Measurements from ENCODE around the gene CACNA1H. TPM values are rescaled to one million over a fixed set of nuclear protein-coding genes. Genes with fewer than 3 reads are reported as not detected.
"Not testable (repeated sequence)": the region's sequence is repeated elsewhere in the genome, so short reads cannot be mapped to it uniquely, and the experiment has no call there.

The CACNA1H gene
- polyA plus RNA-seq, 1 donor from 2014 or later, result not detected

DNA sequence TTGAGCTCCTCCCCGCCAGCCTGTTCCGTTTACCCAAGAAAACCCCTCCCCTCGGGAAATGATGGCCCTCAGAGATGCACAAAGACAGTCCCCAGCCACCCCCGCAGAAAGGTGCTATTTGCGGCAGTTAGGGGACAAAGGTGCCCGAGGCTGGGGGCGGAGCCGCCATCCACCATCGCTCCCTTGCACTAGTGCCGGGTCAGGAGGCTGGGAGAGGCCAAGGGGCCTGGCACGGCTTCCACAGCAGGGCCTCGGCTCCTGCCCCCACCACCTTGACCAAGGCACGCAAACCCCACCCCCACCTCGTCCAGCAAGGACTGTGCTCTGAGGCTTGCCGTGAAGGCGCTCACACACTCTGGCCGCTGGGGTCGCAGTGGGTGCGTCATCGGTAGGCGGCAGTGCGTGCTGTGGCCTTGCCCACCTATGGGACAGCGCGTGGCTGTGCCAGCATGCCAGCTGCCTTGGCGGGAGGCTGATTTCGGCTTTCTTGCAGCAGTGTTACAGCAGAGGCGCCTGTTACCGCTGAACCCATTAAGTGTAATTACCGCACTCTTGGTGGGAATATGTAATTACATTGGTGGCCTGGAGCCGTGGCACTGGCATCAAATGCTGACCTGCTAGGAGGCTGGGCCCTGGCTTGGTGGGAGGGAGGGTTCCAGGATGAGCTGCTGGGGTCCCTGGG is 40.4 kb downstream of the CACNA1H start:
- no peaks in the 10 kb centered on the region for H3K9me3 Mint-ChIP-seq
- H3K4me3 Mint-ChIP-seq, result no peak overlapping the region
- H3K36me3 Mint-ChIP-seq, result no peaks in the 10 kb centered on the region
- H3K27ac Mint-ChIP-seq, result no peak overlapping the region
- H3K27me3 Mint-ChIP-seq, result peaks cover 8% of the 10 kb centered on the region
- H3K4me1 Mint-ChIP-seq, result no peaks in the 10 kb centered on the region

DNA sequence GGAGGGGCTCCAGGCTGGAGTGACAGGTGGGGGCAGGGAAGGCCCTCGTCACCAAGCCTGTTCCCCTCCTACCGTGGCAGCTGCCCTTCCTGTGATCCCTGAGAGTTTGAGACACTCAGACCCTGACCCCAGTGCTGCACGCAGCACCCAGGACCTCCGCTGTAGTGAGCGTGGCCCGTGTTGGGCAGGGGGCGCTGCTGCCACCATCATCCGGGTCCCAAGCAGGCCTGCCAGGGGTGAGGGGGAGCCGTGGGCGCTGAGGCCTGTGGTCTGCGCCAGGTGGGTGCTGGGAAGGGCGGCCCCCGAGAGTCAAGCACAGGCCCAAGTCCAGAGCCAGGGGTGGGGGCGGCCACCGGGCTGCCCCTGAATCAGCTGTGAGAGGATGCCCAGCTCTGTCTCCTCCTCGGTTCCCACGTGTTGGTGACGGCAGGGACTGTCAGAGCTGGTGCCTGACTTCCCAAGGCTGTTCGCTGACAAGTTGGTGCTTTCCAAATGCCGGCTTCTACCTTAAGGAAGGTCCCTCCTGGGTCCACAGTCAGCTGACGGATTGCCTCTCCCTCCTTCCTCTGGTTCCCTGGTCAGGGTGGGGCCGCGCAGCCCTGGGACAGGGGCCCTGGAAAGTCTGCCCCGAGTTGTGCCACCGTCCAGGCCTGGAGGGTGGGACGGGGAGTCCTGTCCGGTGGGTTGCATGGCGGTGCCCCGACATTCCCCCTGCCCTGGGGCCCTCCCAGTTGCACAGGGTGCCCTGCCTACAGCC is 41.1 kb downstream of the CACNA1H start:
- Mint-ChIP-seq H3K9me3 (no peaks in the 10 kb centered on the region), H3K27me3 (peaks cover 8% of the 10 kb centered on the region), H3K36me3 (no peaks in the 10 kb centered on the region), H3K4me1 (no peaks in the 10 kb centered on the region), H3K27ac (no peak overlapping the region), H3K4me3 (no peak overlapping the region)

DNA sequence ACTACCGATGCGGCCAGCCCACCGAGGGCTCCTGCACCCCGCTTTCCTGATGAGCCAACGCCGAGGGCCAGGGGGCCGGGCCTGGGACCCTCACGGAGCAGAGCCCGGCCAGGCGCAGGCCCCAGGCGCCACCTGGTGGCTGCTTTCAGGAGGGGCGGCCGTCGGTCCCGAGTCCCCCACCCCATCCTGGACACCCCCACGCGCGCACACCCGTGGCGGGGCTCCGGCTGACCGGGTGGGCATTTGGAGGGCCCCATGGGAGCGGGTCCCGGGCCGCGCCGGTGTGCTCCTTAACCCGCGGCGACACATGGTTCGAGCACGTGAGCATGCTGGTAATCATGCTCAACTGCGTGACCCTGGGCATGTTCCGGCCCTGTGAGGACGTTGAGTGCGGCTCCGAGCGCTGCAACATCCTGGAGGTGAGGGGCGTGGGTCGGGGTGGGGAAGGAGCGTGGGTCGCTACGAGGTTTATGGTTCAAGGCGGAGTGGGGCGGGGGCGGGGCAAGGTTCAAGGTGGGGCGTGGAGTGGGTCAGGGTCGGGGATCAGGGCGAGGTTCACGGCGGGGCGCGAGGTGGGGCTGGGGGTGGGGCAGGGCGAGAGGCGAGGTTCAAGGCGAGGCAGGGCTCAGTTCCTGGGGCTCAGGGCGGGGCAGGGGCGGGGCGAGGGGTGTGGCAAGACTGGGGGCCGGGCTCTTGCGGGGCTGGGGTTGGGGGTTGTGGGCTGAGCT is 41.9 kb downstream of the CACNA1H start:
- no peaks in the 10 kb centered on the region for H3K36me3 Mint-ChIP-seq
- no peaks in the 10 kb centered on the region for H3K9me3 Mint-ChIP-seq
- no peak overlapping the region for H3K4me3 Mint-ChIP-seq
- H3K27ac Mint-ChIP-seq, result no peak overlapping the region
- H3K27me3 Mint-ChIP-seq, result peaks cover 8% of the 10 kb centered on the region
- no peaks in the 10 kb centered on the region for H3K4me1 Mint-ChIP-seq

DNA sequence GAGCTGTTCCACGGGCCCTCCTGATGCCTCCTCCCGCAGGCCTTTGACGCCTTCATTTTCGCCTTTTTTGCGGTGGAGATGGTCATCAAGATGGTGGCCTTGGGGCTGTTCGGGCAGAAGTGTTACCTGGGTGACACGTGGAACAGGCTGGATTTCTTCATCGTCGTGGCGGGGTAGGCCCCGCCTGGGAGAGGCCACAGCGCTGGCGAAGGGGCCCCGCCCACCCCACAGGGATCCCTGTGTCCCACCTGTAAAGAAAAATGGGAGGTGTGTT is 42.4 kb downstream of the CACNA1H start:
- Mint-ChIP-seq H3K4me1 (no peaks in the 10 kb centered on the region), H3K36me3 (no peaks in the 10 kb centered on the region), H3K27me3 (peaks cover 8% of the 10 kb centered on the region), H3K9me3 (no peaks in the 10 kb centered on the region), H3K4me3 (no peak overlapping the region), H3K27ac (no peak overlapping the region)

DNA sequence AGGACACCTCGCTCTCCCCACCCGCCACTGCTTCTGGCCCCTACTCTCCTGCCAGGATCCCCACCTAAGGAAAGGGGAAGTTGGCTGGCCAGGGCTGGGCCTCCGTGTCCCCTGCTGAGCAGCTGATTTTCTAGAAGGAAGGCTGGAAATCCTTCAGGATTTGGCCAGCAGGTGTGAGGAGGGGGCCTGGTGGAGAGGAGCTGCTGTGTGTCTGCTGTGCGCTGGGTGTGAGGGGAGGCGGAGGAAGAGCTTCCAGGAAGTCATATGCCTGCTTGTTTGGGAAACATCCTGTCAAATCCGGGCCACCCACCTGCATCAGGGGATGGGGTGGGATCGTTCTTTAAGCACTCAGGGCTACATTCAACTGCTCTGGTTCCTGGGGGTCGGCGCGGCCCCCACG is 43.6 kb downstream of the CACNA1H start:
- peaks cover 8% of the 10 kb centered on the region for H3K27me3 Mint-ChIP-seq
- H3K36me3 Mint-ChIP-seq, result no peaks in the 10 kb centered on the region
- no peak overlapping the region for H3K4me3 Mint-ChIP-seq
- H3K27ac Mint-ChIP-seq, result no peak overlapping the region
- no peaks in the 10 kb centered on the region for H3K9me3 Mint-ChIP-seq
- no peaks in the 10 kb centered on the region for H3K4me1 Mint-ChIP-seq

DNA sequence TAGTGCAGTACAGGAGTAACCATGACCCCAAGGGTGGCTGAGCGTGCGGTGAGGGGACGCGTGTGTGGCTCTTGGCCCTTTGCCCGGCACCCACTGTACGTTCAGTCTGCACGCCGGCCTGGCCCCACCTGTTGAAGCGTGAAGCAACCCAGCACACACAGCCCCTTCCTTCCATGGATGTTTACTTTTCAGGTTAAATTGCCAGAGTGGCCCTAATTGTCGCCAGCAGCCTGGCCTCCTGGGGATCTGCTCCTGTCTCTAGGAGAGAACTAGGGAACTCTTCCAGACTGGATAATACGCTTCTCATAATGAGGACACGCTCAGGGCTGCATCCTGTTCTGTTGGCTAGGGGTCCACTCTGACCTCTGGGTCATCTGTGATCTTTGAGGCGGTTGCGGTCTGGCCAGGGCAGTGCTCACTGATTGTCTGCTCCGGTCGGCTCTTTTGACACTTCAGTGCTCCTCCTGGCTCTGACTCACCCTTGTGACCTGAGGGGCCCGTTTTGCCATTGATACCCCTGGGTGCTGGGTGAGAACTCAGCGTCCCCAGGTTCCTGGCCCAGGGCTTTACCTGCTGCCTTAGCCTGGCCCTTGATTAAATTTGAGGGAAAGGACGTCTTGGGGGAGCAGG is 44.4 kb downstream of the CACNA1H start:
- Mint-ChIP-seq H3K4me3 (no peak overlapping the region), H3K9me3 (no peaks in the 10 kb centered on the region), H3K27ac (no peak overlapping the region), H3K27me3 (peaks cover 7% of the 10 kb centered on the region), H3K36me3 (no peaks in the 10 kb centered on the region), H3K4me1 (no peaks in the 10 kb centered on the region)

DNA sequence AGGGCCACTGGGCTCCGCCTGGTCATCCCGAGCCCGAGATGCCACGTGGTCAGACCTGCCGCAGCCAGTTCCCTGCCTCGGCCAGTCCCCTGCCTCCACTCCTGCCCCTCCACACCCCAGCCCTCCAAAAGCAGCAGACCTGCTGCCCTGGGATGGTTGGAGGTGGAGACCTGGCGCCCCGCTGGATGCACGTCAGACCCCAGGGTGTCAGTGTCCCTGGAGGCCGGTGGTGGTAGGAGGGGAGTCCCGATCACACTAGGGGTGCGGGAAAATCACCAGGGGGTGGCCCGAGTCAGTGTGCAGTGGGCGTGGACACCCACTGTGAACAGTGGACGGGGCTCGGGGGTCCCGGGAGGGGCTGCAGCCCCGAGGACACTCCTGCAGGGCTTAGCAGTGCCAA is 45.3 kb downstream of the CACNA1H start:
- H3K9me3 Mint-ChIP-seq, result no peaks in the 10 kb centered on the region
- no peak overlapping the region for H3K4me3 Mint-ChIP-seq
- no peak overlapping the region for H3K27ac Mint-ChIP-seq
- H3K4me1 Mint-ChIP-seq, result no peaks in the 10 kb centered on the region
- H3K27me3 Mint-ChIP-seq, result peaks cover under 1% of the 10 kb centered on the region
- H3K36me3 Mint-ChIP-seq, result no peaks in the 10 kb centered on the region

DNA sequence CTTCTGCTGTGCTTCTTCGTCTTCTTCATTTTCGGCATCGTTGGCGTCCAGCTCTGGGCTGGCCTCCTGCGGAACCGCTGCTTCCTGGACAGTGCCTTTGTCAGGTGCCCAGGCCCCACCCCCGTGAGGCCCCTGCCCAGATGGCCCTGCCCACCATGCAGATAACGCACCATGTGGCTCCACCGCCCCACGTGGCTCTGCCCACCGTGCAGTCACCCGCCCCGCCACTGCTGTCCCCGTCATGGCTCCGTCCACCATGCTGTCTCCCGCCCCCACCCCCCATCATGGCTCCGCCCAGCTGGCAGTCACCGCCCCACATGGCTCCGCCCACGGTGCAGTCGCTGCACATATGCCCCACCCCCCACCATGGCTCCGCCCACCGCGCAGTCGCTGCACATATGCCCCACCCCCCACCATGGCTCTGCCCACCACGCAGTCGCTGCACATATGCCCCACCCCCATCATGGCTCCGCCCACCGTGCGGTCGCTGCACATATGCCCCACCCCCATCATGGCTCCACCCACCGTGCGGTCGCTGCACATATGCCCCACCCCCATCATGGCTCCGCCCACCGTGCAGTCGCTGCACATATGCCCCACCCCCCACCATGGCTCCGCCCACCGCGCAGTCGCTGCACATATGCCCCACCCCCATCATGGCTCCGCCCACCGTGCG is 45.9 kb downstream of the CACNA1H start:
- H3K9me3 Mint-ChIP-seq, H3K27me3 Mint-ChIP-seq, H3K27ac Mint-ChIP-seq, H3K4me1 Mint-ChIP-seq, H3K4me3 Mint-ChIP-seq, H3K36me3 Mint-ChIP-seq: not testable (repeated sequence)

DNA sequence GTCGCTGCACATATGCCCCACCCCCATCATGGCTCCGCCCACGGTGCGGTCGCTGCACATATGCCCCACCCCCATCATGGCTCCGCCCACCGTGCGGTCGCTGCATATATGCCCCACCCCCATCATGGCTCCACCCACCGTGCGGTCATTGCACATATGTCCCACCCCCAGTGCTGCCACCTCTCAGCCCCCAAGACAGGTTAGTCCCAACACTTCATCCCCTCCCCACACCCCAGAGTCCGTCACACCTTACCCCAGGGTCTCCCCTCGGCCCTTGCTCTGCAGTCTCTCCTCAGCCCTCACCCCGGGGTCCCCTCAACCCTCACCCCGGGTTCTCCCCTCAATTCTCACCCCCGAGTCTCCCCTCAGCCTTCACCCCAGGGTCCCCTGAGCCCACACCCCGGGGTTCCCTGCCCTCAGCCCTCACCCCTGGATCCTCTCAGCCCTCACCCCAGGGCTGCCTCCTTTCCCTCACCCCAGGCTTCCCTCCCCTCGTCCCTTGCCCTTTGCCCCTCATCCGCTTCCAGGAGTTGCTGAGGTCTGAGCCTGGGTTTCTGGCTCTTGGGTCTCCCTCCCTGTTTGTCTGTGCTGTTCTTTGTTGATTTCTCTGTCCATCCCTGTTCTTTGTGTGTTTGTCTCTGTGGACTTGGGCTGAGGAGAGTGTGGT is 46.6 kb downstream of the CACNA1H start:
- Mint-ChIP-seq H3K27me3 (no peaks in the 10 kb centered on the region), H3K4me3 (no peak overlapping the region), H3K4me1 (peaks cover 0 to 1% (median 0%) of the 10 kb centered on the region in 3 donors), H3K27ac (no peak overlapping the region), H3K36me3 (no peaks in the 10 kb centered on the region), H3K9me3 (no peaks in the 10 kb centered on the region)

DNA sequence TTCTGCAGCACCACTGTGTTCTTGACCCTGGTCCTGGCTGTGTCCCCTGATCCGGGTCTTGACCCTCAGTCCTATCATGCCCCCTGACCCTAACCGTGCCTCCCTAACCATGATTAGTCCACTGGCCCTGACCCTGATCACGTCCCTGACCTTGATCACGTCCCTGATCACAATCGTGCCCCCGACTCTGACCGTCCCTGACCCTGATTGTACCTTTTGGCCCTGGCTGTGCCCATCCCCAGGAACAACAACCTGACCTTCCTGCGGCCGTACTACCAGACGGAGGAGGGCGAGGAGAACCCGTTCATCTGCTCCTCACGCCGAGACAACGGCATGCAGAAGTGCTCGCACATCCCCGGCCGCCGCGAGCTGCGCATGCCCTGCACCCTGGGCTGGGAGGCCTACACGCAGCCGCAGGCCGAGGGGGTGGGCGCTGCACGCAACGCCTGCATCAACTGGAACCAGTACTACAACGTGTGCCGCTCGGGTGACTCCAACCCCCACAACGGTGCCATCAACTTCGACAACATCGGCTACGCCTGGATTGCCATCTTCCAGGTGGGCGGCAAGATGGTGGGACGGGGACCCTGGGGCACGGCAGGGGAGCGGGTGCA is 47.2 kb downstream of the CACNA1H start:
- Mint-ChIP-seq H3K27ac (no peak overlapping the region), H3K4me1 (peaks cover 0 to 1% (median 0%) of the 10 kb centered on the region in 3 donors), H3K27me3 (no peaks in the 10 kb centered on the region), H3K9me3 (no peaks in the 10 kb centered on the region), H3K36me3 (no peaks in the 10 kb centered on the region), H3K4me3 (no peak overlapping the region)

DNA sequence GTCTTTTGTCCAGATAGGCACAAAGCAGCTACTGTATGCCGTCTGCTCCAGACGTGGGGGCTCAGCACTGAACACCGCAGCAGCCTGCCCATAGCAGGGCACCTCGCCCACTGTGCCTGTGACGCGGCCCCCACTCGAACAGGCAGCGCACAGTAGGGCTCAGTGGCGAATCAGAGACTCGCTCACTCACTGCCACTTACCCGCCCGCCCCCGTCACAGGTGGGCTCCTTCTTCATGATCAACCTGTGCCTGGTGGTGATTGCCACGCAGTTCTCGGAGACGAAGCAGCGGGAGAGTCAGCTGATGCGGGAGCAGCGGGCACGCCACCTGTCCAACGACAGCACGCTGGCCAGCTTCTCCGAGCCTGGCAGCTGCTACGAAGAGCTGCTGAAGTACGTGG is 48.5 kb downstream of the CACNA1H start:
- no peak overlapping the region for H3K4me3 Mint-ChIP-seq
- no peaks in the 10 kb centered on the region for H3K36me3 Mint-ChIP-seq
- H3K27ac Mint-ChIP-seq, result no peak overlapping the region
- H3K27me3 Mint-ChIP-seq, result no peaks in the 10 kb centered on the region
- no peaks in the 10 kb centered on the region for H3K9me3 Mint-ChIP-seq
- peaks cover 0 to 1% (median 0%) of the 10 kb centered on the region in 3 donors for H3K4me1 Mint-ChIP-seq

DNA sequence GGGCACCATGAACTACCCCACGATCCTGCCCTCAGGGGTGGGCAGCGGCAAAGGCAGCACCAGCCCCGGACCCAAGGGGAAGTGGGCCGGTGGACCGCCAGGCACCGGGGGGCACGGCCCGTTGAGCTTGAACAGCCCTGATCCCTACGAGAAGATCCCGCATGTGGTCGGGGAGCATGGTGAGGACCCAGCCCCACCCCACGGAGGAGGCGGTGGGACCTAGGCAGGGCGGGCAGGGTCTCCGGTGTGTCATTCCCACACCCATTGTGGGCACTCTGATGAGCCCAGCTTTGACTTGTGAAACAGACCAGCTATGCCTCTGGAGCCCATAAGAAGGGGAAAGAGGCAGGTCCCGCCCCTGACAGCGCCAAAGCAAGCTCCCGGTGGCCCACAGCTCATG is 49.4 kb downstream of the CACNA1H start:
- Mint-ChIP-seq H3K27ac (no peak overlapping the region), H3K4me1 (peaks cover 0 to 1% (median 0%) of the 10 kb centered on the region in 3 donors), H3K4me3 (no peak overlapping the region), H3K36me3 (no peaks in the 10 kb centered on the region), H3K27me3 (no peaks in the 10 kb centered on the region), H3K9me3 (no peaks in the 10 kb centered on the region)

DNA sequence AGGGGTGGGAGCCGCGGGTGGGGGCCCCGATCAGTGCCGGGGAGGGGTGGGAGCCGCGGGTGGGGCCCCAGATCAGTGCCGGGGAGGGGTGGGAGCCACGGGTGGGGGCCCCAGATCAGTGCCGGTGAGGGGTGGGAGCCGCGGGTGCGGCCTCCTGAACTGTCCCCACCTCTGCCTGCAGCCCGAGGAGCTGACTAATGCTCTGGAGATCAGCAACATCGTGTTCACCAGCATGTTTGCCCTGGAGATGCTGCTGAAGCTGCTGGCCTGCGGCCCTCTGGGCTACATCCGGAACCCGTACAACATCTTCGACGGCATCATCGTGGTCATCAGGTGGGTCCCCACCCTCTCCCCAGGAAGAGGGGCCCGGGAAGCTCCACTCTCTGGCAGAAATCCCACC is 52.0 kb downstream of the CACNA1H start:
- H3K27me3 Mint-ChIP-seq, result no peaks in the 10 kb centered on the region

DNA sequence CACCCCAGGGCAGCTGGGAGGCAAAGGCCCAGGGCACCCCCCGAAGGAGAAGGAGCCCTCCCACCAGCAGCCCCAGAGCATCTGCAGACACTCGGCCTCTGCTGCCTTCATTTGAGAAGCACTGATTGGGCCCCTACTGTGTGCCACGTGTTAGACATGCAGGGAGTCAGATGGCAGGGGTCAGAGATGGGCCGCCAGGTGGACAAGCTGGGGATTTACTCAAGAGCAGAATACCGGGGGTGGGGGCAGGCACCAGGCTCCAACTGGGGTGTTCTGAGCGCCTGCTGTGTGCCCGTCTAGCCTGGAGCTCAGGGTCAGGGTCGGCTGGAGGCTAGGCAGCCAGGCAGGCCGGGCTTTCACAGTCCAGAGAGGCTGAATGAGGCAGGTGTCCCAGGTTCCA is 53.4 kb downstream of the CACNA1H start:
- H3K4me3 Mint-ChIP-seq, result no peak overlapping the region
- H3K36me3 Mint-ChIP-seq, result no peaks in the 10 kb centered on the region
- no peak overlapping the region for H3K27ac Mint-ChIP-seq

More for the DNA sequence above, 52.0 kb downstream of the CACNA1H start:
- Mint-ChIP-seq H3K27ac (no peak overlapping the region), H3K4me3 (no peak overlapping the region), H3K36me3 (no peaks in the 10 kb centered on the region), H3K4me1 (peaks cover 0 to 3% (median 0%) of the 10 kb centered on the region in 3 donors), H3K9me3 (no peaks in the 10 kb centered on the region)

More for the DNA sequence above, 53.4 kb downstream of the CACNA1H start:
- Mint-ChIP-seq H3K4me1 (peaks cover 0 to 3% (median 0%) of the 10 kb centered on the region in 3 donors), H3K9me3 (no peaks in the 10 kb centered on the region), H3K27me3 (no peaks in the 10 kb centered on the region)
